NB4 (cell line): Measurements from ENCODE around the gene AADAC.

Experiments used
- CTCF ChIP-seq: IDR thresholded peaks from one replicate; pipeline ENCODE4 v1.5.1; 2012; ENCODE audit warnings: low read depth, low read length
- POLR2A ChIP-seq: IDR thresholded peaks from 2 replicates; pipeline ENCODE4 v1.6.1; 2011; ENCODE audit warnings: mild to moderate bottlenecking; ENCODE audit not compliant: insufficient read length; ENCODE audit errors: extremely low read depth

- no peak for TF ChIP-seq POLR2A
- no peak for TF ChIP-seq CTCF
These were observed 13.5 kb upstream of the AADAC start for GRCh38 chr3:151800431-151800830.
